GM12801 (cell line): ENCODE measurements around the gene SEC61B.

ENCODE experiments used
- CTCF ChIP-seq: IDR thresholded peaks from one replicate; pipeline ENCODE4 v1.5.1; 2011; ENCODE audit warnings: control low read depth; ENCODE audit not compliant: insufficient read length; ENCODE audit errors: extremely low read depth

Gene SEC61B

GRCh38 chr9:99185348-99185632 lies 36.8 kb upstream of the SEC61B start:
- TF ChIP-seq CTCF, result no peak

GRCh38 chr9:99185934-99186333 lies 36.1 kb upstream of the SEC61B start:
- TF ChIP-seq CTCF, result no peak

- TF ChIP-seq CTCF, result no peak
Observed at GRCh38 chr9:99187311-99187710, 34.8 kb upstream of the SEC61B start.

GRCh38 chr9:99189186-99189585 lies 32.9 kb upstream of the SEC61B start:
- no peak for TF ChIP-seq CTCF

GRCh38 chr9:99189887-99190596 lies 32.0 kb upstream of the SEC61B start:
- no peak for TF ChIP-seq CTCF

- no peak for TF ChIP-seq CTCF
Observed at GRCh38 chr9:99190597-99191283, 31.3 kb upstream of the SEC61B start.

- no peak for TF ChIP-seq CTCF
Observed at GRCh38 chr9:99192786-99193465, 29.2 kb upstream of the SEC61B start.
